Cardiac fibroblast (primary cell): ENCODE measurements around the gene JUND.
A peak's percentile ranks its signal among the peaks of the same experiment; 100 is the strongest.

ENCODE experiments used
- DNase-seq, 2 donors: peaks; one replicate each; pipeline versions ENCODE4 v3.0.0 to v3.0.0-alpha.2; 2010; ENCODE audit warnings: low read depth in 2 of 2
- H3K4me3 ChIP-seq, 2 donors: replicated peaks in 1 of 2; 1 replicate in 1 of 2; 2 replicates in 1 of 2; pipeline ENCODE4 v1.5.1; 2011; ENCODE audit warnings: low read depth in 2 of 2, low read length in 2 of 2, mild to moderate bottlenecking in 2 of 2, moderate library complexity in 1 of 2
- TF ChIP-seq, protein P1 (sequence below): IDR thresholded peaks from one replicate; pipeline ENCODE4 v1.5.1; 2011; ENCODE audit warnings: low read depth, mild to moderate bottlenecking, low read length, inconsistent platforms

JUND gene

DNA sequence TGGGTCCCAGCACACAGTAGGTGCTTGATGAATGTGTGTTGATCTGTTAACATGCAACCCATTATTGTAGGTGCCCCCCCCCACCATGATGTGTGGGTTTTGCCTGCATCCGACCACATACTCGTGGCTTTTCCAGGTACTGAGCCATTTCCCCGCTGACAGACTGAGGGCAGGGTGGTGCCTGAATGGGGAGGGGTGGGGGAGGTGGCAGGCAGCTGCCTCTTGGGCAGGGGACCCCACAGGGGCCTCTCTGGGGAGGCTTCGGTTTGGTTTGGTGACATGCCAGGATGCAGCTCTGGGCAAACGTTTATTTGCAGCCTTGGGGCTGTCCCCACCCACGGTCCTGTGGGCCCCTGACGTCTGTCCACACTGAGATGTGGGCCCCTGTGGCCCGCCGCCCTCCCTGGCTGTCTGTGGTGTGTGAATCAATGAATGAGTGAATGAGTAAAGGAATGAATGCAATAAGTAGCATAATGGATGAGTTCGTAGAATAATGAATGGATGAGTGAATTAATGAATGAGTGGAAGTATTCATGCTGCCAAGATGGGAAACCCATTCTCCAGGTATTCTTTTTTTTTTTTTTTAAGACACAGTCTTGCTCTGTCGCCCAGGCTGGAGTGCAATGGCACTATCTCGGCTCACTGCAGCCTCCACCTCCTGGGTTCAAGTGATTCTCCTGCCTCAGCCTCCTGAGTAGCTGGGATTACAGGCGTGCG is 9.0 kb upstream of the JUND start:
- no peak overlapping the region for H3K4me3 ChIP-seq
- DNase-seq, result peak in 1 of 2 donors; percentile 56
- TF ChIP-seq, protein P1, sequence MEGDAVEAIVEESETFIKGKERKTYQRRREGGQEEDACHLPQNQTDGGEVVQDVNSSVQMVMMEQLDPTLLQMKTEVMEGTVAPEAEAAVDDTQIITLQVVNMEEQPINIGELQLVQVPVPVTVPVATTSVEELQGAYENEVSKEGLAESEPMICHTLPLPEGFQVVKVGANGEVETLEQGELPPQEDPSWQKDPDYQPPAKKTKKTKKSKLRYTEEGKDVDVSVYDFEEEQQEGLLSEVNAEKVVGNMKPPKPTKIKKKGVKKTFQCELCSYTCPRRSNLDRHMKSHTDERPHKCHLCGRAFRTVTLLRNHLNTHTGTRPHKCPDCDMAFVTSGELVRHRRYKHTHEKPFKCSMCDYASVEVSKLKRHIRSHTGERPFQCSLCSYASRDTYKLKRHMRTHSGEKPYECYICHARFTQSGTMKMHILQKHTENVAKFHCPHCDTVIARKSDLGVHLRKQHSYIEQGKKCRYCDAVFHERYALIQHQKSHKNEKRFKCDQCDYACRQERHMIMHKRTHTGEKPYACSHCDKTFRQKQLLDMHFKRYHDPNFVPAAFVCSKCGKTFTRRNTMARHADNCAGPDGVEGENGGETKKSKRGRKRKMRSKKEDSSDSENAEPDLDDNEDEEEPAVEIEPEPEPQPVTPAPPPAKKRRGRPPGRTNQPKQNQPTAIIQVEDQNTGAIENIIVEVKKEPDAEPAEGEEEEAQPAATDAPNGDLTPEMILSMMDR, result no peak

DNA sequence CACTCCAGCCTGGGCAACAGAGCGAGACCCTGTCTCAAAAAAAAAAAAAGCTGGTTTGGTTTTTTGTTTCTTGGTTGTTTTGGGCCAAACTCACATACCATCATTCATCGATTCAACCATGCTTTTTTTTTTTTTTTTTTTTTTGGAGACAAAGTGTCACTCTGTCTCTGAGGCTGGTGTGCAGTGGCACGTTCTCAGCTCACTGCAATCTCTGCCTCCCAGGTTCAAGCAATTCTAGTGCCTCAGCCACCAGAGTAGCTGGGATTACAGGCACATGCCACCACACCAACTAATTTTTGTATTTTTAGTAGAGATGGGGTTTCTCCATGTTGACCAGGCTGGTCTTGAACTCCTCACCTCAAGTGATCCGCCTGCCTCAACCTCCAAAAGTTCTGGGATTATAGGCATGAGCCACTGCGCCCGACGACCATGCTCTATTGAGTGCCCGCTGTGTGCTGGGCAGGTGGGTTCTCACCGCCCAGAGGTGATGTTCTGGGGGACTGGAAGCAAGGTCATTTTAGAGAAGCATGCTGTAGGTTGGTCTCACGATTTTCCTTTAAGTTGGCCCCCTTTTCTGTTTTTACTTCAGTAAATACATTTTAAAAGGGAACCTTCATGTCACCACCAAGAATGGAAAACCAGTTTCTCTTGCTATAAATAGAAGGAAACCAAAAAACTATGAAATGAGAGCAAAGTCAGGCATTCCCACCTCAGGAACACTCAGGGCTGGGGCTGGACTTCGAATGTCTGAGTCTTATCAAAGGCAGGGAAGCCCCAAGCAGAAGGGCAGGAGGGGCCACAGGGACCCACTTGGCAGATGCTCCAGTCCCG is 8.3 kb upstream of the JUND start:
- peak in 1 of 2 donors; percentile 12 for DNase-seq
- H3K4me3 ChIP-seq, result no peak overlapping the region
- TF ChIP-seq, protein P1, result no peak

DNA sequence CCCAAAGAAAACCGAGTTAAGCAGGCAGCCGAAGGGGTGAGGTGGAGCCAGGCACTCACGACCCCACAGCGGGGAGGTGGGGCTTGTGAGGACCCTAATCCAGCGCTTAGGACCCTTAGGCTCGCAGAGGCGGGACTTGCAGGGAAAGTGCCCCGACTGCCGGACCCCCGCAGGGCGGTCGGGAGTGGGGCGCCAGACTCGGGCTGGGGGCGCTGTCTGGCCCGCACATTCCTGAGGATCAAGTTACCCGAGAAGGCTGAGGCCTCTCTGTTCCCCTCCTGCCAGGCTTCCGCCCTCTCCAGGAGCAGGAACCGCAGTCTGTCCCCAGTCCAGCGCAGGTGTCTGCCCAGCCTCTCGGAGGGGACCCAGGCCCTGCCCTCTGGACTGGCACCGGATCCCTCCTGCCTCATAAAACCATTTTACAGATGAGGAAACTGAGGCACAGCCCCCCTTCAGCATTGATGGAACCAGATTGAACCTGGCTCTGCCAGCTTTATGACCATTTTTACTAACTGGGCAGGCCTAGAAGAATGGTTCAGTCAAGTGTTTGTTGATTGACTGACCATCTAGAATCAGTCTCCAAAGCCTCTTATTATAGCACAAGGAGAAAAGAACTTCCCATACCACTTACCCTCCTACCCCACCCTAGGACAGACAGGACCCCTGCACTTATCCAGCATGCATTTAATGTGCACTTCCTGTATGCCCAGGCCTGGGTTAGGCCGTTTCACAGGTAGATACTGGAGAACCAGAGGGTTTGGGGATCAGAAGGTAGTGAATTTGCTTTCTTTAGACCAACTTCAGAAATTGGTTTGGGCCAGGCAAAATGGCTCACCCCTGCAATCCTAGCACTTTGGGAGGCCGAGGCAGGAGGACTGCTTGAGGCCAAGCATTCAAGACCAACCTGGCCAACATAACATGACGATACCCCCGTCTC is 6.7 kb upstream of the JUND start:
- TF ChIP-seq, protein P1, result no peak
- no peak overlapping the region for H3K4me3 ChIP-seq
- no peak for DNase-seq

DNA sequence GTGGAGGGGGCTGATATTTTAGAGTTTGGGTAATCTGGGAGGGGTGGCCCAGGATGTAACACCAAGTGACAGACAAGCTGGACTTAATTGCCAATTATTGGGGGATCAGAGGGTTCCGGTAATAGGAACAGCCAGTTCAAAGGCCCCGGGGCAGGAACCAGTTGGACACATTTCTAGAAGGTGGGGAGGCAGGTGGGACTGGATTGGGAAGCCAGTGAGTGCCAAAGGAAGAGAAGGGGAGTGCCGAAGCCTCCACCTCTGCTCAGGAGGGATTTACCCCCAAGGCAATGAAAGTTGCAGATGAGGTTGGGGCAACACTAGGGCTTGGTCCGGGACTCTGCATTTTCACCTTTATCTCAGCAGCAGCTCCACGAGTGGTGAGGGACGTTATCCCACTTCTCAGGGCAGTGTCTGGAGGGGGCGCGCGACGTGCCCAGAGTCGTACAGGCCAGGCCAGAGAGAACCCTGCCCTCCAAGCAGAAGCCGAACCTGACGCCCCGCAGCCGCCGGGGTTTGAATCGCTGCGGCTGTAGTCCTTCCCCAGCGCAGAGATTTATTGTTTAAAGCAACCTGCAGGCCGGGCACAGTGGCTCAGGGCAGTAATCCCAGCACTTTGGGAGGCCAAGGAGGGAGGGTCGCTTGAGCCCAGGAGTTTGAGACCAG is 5.7 kb upstream of the JUND start:
- TF ChIP-seq, protein P1, result no peak
- H3K4me3 ChIP-seq, result no peak overlapping the region

DNA sequence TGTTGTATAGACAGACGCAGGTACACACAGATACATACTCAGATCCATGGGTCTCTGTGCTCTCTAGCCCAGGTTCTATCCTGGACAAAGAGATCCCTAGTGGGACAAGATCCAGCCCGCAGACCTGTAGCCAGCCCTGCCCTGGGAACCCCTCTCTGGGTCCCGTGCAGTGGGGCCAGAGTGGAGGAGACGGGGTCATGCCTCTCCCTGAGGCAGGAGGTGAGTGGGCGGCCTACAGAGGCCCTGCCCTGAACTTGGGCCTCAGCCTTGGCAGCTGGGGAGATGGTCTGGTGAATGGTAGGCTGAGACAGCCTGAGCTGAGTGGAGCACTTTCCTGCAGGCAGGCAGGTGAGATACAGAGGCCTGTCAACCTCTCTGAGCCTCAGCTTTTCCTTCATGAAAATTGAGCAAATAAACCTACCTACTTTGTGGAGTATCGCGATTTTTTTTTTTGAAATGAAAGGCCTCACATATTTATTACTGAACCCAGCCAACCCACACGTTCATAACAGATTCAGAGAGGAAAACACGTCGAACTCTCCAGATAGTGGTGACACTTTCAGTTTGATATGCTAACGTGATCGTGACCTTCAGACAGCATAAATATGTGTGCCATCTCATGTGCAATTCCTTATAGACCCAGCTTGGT is 3.4 kb upstream of the JUND start:
- DNase-seq, result no peak
- no peak overlapping the region for H3K4me3 ChIP-seq
- TF ChIP-seq, protein P1, result no peak

More for the DNA sequence above, 5.7 kb upstream of the JUND start:
- no peak for DNase-seq
